Activated CD4-positive, CD25-positive, alpha-beta regulatory T cell treated with anti-CD3 and anti-CD28 coated beads, Interleukin-2, amount 50 U/mL, for 72 hours (primary cell): ENCODE data around the gene PEMT.

Experiments
- DNase-seq: peaks from one replicate; pipeline ENCODE4 v3.0.0; 2021

PEMT gene

DNA sequence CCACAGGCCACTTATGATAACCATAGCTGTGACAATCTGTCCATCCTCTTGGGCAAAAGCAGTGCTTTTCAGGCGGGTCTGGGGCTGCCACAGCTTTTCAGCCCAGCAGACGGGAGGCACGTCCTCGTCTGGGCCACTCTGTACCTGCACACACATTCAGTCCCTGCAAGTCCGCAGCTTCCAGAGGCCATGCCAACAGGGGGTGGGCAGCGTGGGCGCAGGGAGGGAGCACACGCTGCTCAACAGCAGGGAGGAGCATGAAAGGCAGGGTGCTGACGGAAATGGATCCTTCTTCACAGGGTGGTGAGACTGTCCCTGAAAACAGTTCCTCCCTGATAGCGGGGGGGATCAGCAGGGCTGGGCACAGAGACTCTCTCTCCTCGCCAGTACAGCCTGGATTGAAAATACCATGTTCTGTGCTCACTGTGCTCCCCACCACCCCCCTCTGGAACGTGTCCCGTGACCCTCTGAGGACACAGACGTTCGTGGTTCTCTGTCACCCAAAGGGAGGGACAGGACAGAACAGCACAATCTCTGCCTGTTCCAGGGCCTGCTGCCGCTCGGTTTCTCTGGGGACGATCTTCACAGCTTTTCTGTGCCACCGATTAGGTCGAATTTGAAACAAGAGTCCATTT is 41.7 kb downstream of the PEMT start:
- no peak for DNase-seq

GRCh38 chr17:17548044-17548443 is 43.5 kb downstream of the PEMT start:
- no peak for DNase-seq

GRCh38 chr17:17547210-17547764 is 44.2 kb downstream of the PEMT start:
- no peak for DNase-seq

- DNase-seq = no peak
Observed at GRCh38 chr17:17546399-17547185, 44.9 kb downstream of the PEMT start.

- no peak for DNase-seq
Observed at GRCh38 chr17:17545984-17546383, 45.5 kb downstream of the PEMT start.

DNA sequence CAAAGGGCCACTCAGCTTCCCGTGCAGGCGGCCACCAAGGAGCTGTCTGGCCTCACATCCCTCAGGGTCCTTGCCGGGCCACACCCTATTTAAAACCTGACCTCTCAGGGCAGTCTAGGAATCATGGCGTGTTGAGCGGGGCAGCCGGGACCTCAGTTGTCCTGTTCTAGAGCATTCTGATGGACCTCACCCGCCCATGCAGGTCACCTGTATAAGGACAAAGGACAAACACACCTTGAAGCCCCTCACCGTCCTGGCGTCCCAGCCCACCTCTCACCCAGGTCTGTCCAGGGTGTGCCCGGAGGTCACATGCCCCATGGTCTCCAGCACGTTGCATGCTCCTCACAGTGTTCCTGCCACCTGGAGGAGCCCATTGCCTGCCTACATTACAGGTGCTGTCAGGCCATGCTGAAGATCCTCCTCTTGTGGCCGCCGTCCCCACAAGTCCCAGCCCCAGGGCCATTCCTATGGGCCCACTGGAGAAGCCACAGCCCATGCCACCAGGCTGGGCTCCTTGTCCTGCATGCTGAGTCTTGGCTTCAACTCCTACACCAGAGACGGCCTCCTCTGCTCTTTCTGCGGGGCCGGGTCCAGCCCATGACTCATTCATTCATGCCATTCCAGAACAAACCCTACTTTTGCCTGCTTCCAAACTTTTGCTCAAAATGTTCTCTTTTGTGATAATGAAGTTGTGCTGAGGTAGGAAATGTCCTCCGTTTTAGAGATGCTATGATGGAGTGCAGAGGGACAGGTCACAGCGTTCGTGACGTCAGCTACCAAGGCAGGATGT is 46.3 kb downstream of the PEMT start:
- no peak for DNase-seq

- no peak for DNase-seq
Observed at GRCh38 chr17:17542906-17543635, 48.4 kb downstream of the PEMT start.

- DNase-seq = no peak
Observed at GRCh38 chr17:17541640-17542001, 49.9 kb downstream of the PEMT start.

DNA sequence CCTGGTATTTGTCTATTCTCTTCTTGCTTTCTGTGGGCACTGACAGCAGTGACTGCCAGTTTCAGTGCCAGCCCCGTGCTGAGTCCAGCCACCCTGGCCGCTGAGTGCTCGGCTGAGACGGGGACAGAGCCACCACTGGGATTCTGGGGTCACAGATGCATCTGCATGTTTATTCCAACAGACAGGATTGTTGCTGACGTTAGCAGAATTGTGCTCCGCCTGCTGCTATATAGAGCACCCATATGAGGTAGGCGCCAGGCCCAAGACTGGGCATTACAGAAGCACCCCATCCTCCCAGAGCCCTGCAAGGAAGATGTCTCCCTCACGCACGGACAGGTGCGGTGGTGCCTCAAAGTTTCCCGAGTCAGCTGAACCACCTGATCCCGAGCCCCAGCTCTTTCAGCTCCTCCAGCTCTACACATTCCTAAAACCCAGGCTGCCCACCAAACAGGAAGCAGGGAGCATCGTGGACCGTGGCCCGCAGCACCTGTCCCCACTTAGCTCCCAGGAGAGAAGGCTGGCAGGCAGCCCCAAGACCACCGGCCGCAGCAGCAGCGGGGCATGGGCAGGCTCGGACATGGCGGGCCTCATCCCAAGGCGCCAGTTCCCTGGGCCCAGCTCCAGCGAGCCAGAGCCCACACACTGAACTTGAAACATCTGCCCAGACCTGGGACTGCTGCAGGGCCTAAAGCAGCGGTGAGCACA is 50.4 kb downstream of the PEMT start:
- no peak for DNase-seq

DNA sequence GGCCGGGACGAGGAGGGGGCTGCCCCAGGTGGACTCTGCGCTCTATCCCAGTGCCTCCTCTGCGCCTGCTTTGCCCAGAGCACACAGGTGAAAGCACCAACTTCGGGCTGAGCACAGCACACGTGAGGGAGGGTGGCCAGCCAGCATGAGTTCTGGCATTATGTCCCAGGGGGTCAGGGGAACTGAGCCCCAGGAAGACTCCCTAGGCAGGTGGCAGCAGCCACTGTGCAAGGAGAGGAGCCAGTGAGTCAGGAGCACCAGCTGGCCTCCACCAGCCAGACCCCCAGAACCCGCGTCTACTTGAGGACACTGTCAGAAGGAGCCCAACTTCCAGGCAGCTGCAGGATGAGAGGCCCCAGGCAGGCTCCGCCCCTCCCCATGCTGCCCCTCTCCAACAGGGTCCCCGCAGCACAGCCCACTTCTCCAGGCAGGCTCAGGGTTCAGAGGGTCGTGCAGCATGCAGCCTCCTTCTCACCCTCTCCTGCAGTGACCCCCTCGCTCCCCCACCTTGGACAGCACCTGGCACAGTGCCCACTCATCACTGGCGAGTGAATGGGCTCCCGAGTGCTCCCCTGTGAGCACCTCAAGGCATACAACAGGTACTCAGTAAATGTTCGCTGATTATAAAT is 51.1 kb downstream of the PEMT start:
- DNase-seq = no peak

DNA sequence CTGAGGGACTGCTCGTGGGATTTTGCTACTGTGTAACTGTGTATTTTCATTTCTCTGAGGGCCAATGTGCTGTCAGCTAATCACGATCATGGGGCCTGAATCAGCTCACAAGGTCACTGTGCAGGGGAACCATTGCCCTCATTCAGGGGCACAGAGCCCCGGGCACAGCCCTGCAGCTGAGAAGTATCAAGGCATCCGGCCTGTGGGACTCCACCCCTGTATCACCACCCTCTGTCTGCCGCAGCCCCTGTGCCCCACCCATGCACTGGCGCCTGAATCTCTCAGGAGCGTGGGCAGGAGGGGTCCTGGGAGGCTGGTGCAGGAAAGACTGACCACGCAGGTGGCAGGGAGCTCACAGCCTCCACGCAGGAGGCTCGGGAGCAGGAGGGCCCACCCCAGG is 51.9 kb downstream of the PEMT start:
- DNase-seq = no peak

GRCh38 chr17:17538417-17539391 is 52.8 kb downstream of the PEMT start:
- no peak for DNase-seq

GRCh38 chr17:17537311-17538099 is 54.0 kb downstream of the PEMT start:
- no peak for DNase-seq

GRCh38 chr17:17536702-17537101 is 54.8 kb downstream of the PEMT start:
- DNase-seq = no peak

DNA sequence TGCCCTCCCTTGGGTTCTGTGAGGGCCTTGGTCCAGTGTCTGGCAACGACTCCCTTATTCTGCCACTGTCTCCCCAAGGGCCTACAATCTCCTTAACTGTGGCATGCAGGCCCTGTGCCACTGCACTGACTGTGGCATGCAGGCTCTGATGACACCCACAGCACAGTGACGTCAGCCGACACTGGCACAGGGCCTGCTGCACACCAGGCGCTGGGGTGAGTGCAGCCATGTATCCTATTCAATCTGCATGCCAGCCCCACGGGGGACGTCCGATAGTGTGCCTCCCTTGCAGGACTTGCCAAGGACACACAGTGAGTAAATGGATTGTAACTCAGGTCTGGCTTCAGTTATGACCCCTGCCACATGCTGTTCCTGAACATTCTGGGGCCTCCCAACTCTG is 55.6 kb downstream of the PEMT start:
- DNase-seq = no peak

- no peak for DNase-seq
Observed at GRCh38 chr17:17533901-17534441, 57.5 kb downstream of the PEMT start.

DNA sequence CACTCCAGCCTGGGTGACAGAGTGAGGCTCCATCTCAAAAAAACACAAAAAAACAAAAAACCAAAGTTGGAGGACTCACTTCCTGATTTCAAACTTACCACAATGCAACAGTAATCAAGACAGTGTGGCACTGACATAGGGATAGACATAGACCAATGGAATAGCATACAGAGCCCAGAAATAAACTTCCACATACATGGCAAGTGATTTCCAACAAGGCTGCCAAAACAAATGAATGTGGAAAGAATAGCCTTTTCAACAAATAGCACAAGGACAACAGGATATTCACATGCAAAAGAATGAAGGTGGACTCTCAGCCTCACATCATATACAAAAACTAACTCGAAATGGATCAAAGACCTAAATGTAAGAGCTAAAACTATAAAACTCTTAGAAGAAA is 58.5 kb downstream of the PEMT start:
- no peak for DNase-seq

GRCh38 chr17:17531156-17531555 is 60.4 kb downstream of the PEMT start:
- no peak for DNase-seq
